ENCODE results near the gene LMLN. TPM values are rescaled to one million over a fixed set of nuclear protein-coding genes. Genes with fewer than 3 reads are reported as not detected.
A peak's percentile ranks its signal among the peaks of the same experiment; 100 is the strongest.
"Not testable (repeated sequence)": the region's sequence is repeated elsewhere in the genome, so short reads cannot be mapped to it uniquely, and the experiment has no call there.

Gene LMLN, protein sequence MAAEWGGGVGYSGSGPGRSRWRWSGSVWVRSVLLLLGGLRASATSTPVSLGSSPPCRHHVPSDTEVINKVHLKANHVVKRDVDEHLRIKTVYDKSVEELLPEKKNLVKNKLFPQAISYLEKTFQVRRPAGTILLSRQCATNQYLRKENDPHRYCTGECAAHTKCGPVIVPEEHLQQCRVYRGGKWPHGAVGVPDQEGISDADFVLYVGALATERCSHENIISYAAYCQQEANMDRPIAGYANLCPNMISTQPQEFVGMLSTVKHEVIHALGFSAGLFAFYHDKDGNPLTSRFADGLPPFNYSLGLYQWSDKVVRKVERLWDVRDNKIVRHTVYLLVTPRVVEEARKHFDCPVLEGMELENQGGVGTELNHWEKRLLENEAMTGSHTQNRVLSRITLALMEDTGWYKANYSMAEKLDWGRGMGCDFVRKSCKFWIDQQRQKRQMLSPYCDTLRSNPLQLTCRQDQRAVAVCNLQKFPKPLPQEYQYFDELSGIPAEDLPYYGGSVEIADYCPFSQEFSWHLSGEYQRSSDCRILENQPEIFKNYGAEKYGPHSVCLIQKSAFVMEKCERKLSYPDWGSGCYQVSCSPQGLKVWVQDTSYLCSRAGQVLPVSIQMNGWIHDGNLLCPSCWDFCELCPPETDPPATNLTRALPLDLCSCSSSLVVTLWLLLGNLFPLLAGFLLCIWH
- 2.1 and 3.7 TPM in 2 replicates for total RNA-seq (2014; rRNA removed; shearing (Covaris generic))

DNA sequence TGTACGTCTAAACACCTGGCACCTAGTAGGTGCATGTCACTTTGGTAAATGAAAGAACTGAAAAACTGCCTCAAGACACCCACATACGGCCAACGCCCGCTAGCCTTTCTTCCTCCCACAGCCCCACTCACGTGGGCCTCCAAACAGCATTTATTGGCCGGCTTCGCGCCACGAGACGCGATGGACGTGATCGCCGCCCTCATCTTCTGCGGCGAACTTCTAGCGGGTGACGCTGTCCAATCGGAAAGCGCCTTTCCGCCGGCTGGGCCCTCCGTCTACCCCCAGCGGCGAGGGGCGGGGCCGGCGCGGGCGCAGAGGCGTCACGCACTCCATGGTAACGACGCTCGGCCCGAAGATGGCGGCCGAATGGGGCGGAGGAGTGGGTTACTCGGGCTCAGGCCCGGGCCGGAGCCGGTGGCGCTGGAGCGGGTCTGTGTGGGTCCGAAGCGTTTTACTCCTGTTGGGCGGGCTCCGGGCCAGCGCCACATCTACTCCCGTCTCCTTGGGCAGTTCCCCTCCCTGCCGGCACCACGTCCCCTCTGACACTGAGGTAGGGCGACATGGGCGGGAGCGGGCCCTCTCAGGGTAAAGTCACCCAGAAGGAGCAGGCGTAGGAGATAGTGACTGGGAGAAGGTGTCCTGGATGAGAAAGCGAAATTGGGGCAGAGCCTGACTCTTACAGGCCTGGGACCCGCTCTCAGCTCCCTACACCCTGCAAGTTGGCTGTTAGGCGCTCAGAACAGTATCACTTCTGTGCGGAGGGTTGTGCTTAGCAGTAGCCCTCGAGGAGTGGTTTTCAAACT, at the start of gene LMLN:
LMLN (plus strand) TSS at position 327 of the 803 bp plus-strand sequence; CDS start at position 356, 29 bp downstream.
- peak; percentile 96 for DNase-seq

DNA sequence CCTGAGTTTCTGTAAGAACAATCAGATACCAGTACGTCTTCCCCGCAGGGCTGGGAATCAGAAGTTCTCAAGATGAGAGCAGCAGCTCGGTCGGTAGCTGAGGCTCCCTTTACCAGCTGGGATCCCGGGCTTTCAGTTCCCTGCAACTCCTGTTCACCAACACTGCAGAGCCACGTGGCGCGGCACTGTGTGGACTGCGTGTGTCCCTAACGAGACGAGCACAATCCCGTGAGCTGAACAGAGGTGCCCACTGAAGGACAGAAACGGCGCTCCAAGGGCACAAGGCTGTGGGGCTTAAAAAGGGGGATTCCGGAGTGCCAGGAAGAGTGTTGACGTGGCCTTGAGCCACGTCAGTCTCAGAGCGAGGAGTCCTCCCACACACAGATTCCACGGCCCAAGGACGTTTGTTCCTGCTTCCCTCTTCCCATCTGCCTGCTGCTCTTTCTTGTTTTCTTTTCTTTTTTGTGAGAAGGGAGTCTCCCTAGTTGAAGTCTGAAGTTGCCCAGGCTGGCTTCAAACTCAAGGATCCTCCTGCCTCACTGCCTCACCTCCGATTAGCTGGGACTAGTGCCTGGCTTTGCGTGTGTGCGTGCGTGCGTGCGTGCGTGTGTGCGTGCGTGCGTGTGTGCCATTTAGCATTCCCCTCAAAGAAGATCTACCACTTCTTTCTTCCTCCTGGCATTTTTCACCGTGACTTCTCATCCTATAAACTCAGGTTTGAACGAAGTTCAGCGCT, 47.1 kb upstream of the LMLN start:
- no peak for DNase-seq
- H3K27me3 ChIP-seq (ENCODE audit: control insufficient read depth, insufficient read depth, low read length): no peaks in the 10 kb centered on the region
- H3K4me3 ChIP-seq (ENCODE audit: insufficient read depth, low read depth, low read length): no peak overlapping the region
- no peaks in the 10 kb centered on the region for H3K36me3 ChIP-seq (replicated peaks; ENCODE audit: control insufficient read depth, insufficient read depth, low read length)

More for the DNA sequence above, at the start of gene LMLN:
- peaks cover 3% of the 10 kb centered on the region; the same call in 1 of the 2 replicates for H3K27me3 ChIP-seq (ENCODE audit: control insufficient read depth, insufficient read depth, low read length)
- peaks cover 6% of the 10 kb centered on the region for H3K36me3 ChIP-seq (replicated peaks; ENCODE audit: control insufficient read depth, insufficient read depth, low read length)
- peak within 1 kb of the TSS; percentile 80 for H3K4me3 ChIP-seq (ENCODE audit: insufficient read depth, low read depth, low read length)

DNA sequence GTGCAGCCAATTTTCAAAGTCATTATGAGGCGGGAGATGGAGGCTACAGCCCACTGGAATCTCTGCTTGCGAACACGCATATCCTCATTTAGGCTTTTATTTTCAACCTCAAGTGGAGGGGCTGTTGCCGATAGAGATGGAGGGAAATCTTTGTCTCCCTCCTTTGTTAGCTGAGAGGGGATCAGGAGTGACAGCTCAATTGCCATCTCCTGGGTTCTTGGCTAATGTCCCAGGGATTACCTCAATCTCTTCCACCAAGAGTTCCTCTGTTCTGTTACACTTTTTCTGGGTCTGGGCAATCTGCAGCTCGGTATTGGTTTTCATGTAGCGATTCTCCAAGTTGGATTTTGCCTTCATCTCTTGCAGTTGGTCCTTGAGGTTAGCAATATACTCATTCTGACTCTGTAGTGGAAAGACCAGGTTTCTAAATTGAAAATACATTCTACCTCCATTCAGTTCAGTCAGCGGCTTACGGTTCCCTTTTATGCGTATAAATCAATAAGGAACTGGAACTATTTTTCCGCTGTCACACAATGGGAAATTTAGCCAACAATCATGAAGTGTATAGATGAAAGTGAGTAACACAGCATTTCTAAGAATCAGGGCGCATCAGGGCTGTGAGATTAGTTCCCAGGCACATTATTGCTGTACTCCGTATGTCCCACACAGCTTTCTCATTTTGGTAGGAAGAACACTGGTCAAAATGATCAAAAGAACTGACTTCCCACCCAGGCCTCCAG, 46.2 kb upstream of the LMLN start:
- Histone ChIP-seq H3K27me3 (ENCODE audit: control insufficient read depth, insufficient read depth, low read length) (no peaks in the 10 kb centered on the region), H3K4me3 (ENCODE audit: insufficient read depth, low read depth, low read length) (no peak overlapping the region), H3K36me3 (replicated peaks; ENCODE audit: control insufficient read depth, insufficient read depth, low read length) (no peaks in the 10 kb centered on the region)
- no peak for DNase-seq

DNA sequence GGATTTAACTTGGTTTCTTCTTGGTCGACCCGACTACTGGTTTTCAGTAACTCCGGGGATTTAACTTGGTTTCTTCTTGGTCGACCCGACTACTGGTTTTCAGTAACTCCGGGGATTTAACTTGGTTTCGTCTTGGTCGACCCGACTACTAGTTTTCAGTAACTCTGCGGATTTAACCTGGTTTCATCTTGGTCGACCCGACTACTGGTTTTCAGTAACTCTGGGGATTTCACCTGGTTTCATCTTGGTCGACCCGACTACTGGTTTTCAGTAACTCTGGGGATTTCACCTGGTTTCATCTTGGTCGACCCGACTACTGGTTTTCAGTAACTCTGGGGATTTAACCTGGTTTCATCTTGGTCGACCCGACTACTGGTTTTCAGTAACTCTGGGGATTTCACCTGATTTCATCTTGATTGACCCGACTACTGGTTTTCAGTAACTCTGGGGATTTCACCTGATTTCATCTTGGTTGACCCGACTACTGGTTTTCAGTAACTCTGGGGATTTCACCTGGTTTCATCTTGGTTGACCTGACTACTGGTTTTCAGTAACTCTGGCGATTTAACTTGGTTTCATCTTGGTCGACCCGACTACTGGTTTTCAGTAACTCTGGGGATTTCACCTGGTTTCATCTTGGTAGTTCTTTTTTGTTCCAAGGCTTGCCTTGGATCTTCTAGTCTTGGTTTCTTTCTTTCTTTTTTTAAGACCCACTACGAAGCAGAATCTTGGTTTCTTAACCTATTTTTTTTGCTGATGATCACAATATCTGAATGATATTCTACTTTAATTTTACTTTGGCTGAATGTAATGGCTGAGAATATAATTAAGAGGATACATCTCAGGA, 38.4 kb upstream of the LMLN start:
- not testable (repeated sequence) for H3K27me3 ChIP-seq (ENCODE audit: control insufficient read depth, insufficient read depth, low read length); DNase-seq; H3K4me3 ChIP-seq (ENCODE audit: insufficient read depth, low read depth, low read length); H3K36me3 ChIP-seq (replicated peaks; ENCODE audit: control insufficient read depth, insufficient read depth, low read length)

DNA sequence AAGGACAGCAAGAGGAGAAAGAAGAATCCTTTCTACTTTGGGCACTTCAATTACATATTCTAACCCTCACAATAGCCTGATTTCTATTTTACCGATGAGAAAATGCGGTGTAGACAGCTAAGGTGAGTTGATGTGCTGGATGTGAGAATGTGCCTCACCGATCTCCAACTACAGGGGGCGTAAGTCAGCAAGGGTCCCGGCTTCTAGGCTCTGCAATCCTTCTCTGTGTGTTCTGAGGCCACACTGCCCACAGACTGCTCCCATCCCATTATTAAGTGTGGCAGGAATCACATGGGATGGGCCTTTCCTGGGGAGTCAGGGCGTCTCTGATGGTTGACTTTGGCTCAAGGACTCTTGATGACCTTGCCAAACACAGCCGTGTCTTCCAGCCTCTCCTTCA, 33.6 kb upstream of the LMLN start:
- H3K27me3 ChIP-seq (ENCODE audit: control insufficient read depth, insufficient read depth, low read length): no peaks in the 10 kb centered on the region
- no peaks in the 10 kb centered on the region for H3K36me3 ChIP-seq (replicated peaks; ENCODE audit: control insufficient read depth, insufficient read depth, low read length)
- no peak overlapping the region for H3K4me3 ChIP-seq (ENCODE audit: insufficient read depth, low read depth, low read length)
- peak; percentile 46 for DNase-seq

DNA sequence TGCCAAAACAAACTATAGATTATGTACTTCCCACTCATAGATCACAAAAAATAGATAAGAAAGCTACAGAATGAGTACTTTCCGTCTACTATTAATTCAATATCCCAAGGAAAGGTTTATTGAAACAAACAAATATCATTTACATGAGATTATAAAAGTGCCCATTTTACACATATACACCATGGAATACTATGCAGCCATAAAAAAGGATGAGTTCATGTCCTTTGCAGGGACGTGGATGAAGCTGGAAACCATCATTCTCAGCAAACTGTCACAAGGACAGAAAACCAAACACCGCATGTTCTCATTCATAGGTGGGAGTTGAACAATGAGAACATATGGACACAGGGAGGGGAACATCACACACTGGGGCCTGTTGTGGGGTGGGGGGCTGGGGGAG, 32.4 kb upstream of the LMLN start:
- H3K4me3 ChIP-seq (ENCODE audit: insufficient read depth, low read depth, low read length); H3K36me3 ChIP-seq (replicated peaks; ENCODE audit: control insufficient read depth, insufficient read depth, low read length); DNase-seq; H3K27me3 ChIP-seq (ENCODE audit: control insufficient read depth, insufficient read depth, low read length): not testable (repeated sequence)

DNA sequence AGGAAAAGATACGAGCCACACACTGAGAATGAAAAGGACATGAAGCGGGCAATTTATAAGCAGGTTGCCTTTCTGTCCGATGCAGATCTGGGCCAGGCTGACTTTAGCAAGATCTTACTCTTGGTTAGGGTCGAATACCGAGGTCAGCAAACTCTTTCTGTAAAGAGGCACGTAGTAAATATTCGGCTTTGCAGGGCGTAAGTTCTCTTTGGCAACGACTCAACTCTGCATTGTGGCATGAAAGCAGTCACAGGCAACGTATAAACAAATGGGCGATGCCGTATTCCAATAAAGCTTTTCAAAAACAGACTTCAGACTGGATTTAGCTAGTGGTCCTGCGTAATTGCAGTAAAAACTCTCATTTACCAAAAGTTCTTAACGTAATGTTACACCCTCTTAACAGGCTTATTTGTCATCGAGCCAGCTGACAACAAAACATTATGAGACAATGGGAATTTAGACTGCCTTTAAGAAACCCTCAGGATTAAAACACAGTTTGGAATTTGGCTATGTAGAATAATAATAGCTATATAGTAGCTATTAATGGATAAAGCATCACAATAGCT, 23.1 kb upstream of the LMLN start:
- H3K36me3 ChIP-seq (replicated peaks; ENCODE audit: control insufficient read depth, insufficient read depth, low read length): no peaks in the 10 kb centered on the region
- DNase-seq: no peak
- no peaks in the 10 kb centered on the region for H3K27me3 ChIP-seq (ENCODE audit: control insufficient read depth, insufficient read depth, low read length)
- H3K4me3 ChIP-seq (ENCODE audit: insufficient read depth, low read depth, low read length): no peak overlapping the region

DNA sequence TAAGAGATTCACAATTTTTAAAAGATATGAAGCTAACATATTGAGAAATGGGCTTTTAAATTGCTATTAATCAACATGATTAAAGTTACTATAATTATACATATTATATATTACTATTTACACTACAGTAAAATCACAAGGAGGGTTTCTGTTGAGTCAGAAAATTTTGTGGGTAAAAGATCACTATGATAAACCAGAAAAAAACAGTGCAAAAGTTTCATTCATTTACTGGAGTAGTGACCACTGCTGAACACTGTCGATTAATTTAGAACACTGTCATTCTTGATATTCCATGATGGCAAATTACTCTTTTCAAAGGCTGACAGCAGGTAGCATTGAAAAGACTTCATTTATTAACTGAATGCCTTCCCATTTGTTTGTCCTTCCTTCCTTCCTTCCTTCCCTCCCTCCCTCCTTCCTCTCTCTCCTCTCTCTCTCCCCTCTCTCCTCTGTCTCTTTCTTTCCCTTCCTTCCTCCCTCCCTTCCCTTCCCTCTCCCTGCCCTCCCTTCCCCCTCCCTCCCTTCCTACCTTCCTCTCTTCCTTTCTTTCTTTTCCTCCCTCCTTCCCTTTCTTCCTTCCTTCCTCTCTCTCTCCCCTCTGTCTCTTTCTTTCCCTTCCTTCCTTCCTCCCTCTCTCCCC, 19.2 kb upstream of the LMLN start:
- no peaks in the 10 kb centered on the region for H3K36me3 ChIP-seq (replicated peaks; ENCODE audit: control insufficient read depth, insufficient read depth, low read length)
- H3K4me3 ChIP-seq (ENCODE audit: insufficient read depth, low read depth, low read length): no peak overlapping the region
- no peaks in the 10 kb centered on the region for H3K27me3 ChIP-seq (ENCODE audit: control insufficient read depth, insufficient read depth, low read length)
- no peak for DNase-seq

DNA sequence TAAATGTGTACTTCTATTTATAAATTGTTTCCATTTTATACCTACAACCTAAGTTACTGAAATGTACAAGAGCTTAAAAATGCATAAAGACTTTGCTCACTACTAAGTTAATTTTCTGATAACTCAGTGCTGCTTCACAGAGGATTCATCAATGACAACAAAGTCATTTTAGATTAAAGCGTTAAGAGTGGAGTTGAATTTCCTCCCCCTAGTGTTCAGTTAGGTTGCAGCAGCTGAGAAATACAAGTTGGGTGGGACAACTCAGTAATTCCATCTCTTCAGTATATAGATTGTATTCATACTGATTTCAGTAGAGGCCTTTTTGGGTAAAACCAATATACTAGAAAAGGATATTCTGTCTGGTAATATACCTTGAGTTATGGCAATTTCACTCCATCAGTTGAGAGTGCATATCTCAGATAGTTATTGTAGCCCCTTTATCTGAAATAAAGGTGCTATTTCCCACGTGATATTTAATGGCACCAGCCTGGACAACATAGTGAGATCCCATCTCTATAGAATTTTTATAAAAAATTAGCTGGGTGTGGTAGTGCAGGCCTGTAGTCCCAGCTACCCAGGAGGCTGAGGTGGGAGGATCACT, 17.0 kb upstream of the LMLN start:
- Histone ChIP-seq H3K27me3 (ENCODE audit: control insufficient read depth, insufficient read depth, low read length) (no peaks in the 10 kb centered on the region), H3K4me3 (ENCODE audit: insufficient read depth, low read depth, low read length) (no peak overlapping the region), H3K36me3 (replicated peaks; ENCODE audit: control insufficient read depth, insufficient read depth, low read length) (no peaks in the 10 kb centered on the region)
- peak; percentile 62 for DNase-seq

DNA sequence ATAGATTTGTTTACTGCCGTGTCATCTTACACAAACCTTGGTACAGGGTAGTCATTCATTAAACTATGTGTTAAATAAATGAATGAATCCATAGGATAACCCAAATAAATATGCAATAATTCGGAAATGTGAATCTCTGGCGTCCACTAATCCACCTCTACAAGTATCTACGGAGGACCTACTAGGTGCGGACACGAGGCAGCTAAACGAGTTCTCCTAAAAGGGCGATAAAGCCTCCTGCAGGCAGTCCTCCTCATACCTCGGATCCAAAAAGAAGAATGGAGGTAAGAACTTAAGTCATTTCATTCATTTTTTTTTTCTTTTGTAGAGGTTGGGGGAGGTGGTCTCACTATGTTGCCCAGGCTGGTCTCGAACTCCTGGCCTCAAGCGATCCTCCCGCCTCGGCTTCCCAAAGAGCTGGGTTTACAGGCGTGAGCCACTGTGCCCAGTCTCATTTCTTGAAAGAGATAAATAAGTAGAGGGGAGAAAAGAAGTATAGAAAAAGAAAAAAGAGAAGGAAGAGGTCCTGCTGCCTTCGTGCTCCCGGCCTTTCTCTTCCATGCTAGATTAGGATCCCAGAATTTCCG, 10.7 kb upstream of the LMLN start:
- peak overlapping the region; percentile 85 for H3K4me3 ChIP-seq (ENCODE audit: insufficient read depth, low read depth, low read length)
- H3K36me3 ChIP-seq (replicated peaks; ENCODE audit: control insufficient read depth, insufficient read depth, low read length): peaks cover 26% of the 10 kb centered on the region
- no peak for DNase-seq
- no peaks in the 10 kb centered on the region for H3K27me3 ChIP-seq (ENCODE audit: control insufficient read depth, insufficient read depth, low read length)

DNA sequence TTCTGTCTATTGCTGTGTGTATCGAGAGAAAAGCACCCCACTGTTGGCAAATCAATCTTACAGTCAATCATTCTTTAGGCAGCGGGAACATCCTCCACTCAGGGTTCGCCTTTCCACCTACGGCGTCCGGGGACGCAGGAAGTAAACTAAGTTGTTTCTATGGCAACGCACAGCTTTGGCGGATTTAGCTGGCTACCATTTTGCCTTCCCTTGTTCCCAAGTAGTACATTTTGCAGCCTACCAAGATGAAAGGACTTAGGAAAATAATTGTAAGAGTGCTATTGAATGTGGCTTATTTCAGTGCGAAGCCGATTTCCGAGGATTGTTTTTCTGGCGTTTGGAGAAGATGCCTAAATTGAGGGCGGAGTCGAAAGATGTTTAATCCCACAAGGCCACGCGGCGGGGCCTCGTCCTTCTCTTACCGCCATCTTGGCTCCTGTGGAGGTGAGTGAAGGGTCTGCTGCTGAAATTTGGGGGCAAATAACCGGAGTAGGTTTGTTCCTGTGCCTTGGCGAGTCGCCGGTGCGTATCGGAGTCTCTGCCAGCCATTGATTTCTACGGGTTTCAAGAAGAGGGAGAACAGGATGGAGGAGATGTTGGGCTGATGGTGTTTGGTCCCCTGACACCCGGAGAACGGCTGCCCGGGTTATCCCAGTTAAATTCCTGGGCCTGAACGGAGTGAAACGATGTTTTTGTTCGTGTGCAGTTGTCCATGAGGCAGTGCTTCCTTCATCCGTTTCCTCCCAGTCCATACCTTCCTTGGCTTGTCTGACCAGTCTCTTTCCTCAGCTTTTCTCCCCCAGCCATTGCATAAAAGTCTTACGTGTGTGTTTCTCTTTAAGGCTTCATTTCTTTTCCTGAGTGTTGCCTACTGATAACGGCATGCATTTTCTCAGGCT, 10.0 kb upstream of the LMLN start, which contains the start of gene RPL35A:
RPL35A (plus strand) TSS at position 413 of the 899 bp plus-strand sequence. CDS start 778 bp downstream, outside the sequence.
- Histone ChIP-seq H3K27me3 (ENCODE audit: control insufficient read depth, insufficient read depth, low read length) (no peaks in the 10 kb centered on the region), H3K4me3 (ENCODE audit: insufficient read depth, low read depth, low read length) (peak within 1 kb of the TSS; percentile 85), H3K36me3 (replicated peaks; ENCODE audit: control insufficient read depth, insufficient read depth, low read length) (peaks cover 33% of the 10 kb centered on the region)
- DNase-seq: peak; percentile 74
